MV-4-11 (cell line): ENCODE data around the gene ZSCAN18.

Source experiments
- DNase-seq: peaks from one replicate; lab custom pipeline; 2025; lab: John Stamatoyannopoulos, UW

ZSCAN18 gene

GRCh38 chr19:58044391-58044790 is 53.6 kb downstream of the ZSCAN18 start:
- no peak for DNase-seq

- DNase-seq = no peak
These were observed 55.3 kb downstream of the ZSCAN18 start for GRCh38 chr19:58042495-58043340.

- DNase-seq = no peak
These were observed 57.1 kb downstream of the ZSCAN18 start for GRCh38 chr19:58040751-58041525.

- DNase-seq = no peak
These were observed 59.3 kb downstream of the ZSCAN18 start for GRCh38 chr19:58038688-58039204.

GRCh38 chr19:58037927-58038687 is 59.9 kb downstream of the ZSCAN18 start:
- DNase-seq = no peak

GRCh38 chr19:58035863-58036262 is 62.2 kb downstream of the ZSCAN18 start:
- no peak for DNase-seq

- no peak for DNase-seq
These were observed 63.6 kb downstream of the ZSCAN18 start for GRCh38 chr19:58034477-58034793.
